AG04450 (cell line): ENCODE data around the gene GPX3. TPM values are rescaled to one million over a fixed set of nuclear protein-coding genes. Genes with fewer than 3 reads are reported as not detected.

Source experiments
- CTCF ChIA-PET: fragments of 300-600, 350-600 bp; formaldehyde crosslinking; extraction: SDS; loops from one replicate; lab custom pipeline; 2022; ENCODE audit warnings: antibody characterized with exemption, inconsistent platforms; lab: Charles Lee
- POLR2A ChIA-PET: fragments of 350-600 bp; formaldehyde crosslinking; extraction: SDS; loops from one replicate; lab custom pipeline; 2021; ENCODE audit warnings: antibody characterized with exemption, inconsistent platforms; lab: Yijun Ruan, JAX
- DNase-seq: peaks from one replicate; pipeline ENCODE4 v3.0.0-alpha.2; 2011; ENCODE audit warnings: low read depth, low spot score
- H3K27ac ChIP-seq: one replicate; pipeline ENCODE4 v1.5.1; 2012; ENCODE audit warnings: low read depth, low read length, control low read depth
- H3K27me3 ChIP-seq: one replicate; pipeline ENCODE4 v1.6.0; 2012; ENCODE audit warnings: low read length; ENCODE audit not compliant: control insufficient read depth, insufficient read depth
- H3K4me3 ChIP-seq: 2 replicates; pipeline ENCODE4 v1.5.1; 2011; ENCODE audit warnings: mild to moderate bottlenecking, low read depth, low read length, control low read depth
- H3K9me3 ChIP-seq: 2 replicates; pipeline ENCODE4 v1.5.1; 2012; ENCODE audit warnings: low read length; ENCODE audit not compliant: control insufficient read depth, insufficient read depth
- polyA plus RNA-seq: library from polyadenylated mRNA; depleted of rRNA; stranded (reverse); fragments of >200 nt; gene quantifications from 2 replicates; pipeline ENCODE4 v1.2.3, GENCODE V29; 2011
- TF ChIP-seq, protein P1 (sequence below): IDR thresholded peaks from 2 replicates; pipeline ENCODE4 v1.5.1; 2011; ENCODE audit warnings: low read depth, low read length, control low read depth, inconsistent platforms

GPX3 gene
- polyA plus RNA-seq, 1 experiment = 3.7 TPM

GRCh38 chr5:151002250-151002649 lies 18.1 kb upstream of the GPX3 start:
- DNase-seq = no peak
- peaks cover 9% of the 10 kb centered on the region for H3K27me3 ChIP-seq
- H3K9me3 ChIP-seq = no peaks in the 10 kb centered on the region
- no peak overlapping the region for H3K4me3 ChIP-seq
- ChIA-PET CTCF (interaction anchor here (0.6 to 9.2 kb wide), 50 partner anchors 8 to 891 kb away, joined by 3 to 229 read pairs (median 4); partner anchors contain the start of gene G3BP1), POLR2A (interaction anchor here (0.6 kb wide), 2 partner anchors 69 to 381 kb away, joined by 3 to 10 read pairs; no protein-coding TSS in a partner anchor)
- no peak overlapping the region for H3K27ac ChIP-seq
- TF ChIP-seq, protein P1, sequence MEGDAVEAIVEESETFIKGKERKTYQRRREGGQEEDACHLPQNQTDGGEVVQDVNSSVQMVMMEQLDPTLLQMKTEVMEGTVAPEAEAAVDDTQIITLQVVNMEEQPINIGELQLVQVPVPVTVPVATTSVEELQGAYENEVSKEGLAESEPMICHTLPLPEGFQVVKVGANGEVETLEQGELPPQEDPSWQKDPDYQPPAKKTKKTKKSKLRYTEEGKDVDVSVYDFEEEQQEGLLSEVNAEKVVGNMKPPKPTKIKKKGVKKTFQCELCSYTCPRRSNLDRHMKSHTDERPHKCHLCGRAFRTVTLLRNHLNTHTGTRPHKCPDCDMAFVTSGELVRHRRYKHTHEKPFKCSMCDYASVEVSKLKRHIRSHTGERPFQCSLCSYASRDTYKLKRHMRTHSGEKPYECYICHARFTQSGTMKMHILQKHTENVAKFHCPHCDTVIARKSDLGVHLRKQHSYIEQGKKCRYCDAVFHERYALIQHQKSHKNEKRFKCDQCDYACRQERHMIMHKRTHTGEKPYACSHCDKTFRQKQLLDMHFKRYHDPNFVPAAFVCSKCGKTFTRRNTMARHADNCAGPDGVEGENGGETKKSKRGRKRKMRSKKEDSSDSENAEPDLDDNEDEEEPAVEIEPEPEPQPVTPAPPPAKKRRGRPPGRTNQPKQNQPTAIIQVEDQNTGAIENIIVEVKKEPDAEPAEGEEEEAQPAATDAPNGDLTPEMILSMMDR = peak; percentile 59

GRCh38 chr5:151002681-151003502 lies 17.5 kb upstream of the GPX3 start:
- DNase-seq = no peak
- no peak overlapping the region for H3K27ac ChIP-seq
- ChIA-PET POLR2A (interaction anchor here (0.6 kb wide), 1 partner anchor 68 kb away, joined by 10 read pairs; no protein-coding TSS in a partner anchor), CTCF (interaction anchor here (0.6 to 9.2 kb wide), 43 partner anchors 8 to 890 kb away, joined by 3 to 229 read pairs (median 4); partner anchors contain the start of gene G3BP1)
- TF ChIP-seq, protein P1 = no peak
- H3K4me3 ChIP-seq = no peak overlapping the region
- peaks cover 10% of the 10 kb centered on the region for H3K27me3 ChIP-seq
- no peaks in the 10 kb centered on the region for H3K9me3 ChIP-seq

DNA sequence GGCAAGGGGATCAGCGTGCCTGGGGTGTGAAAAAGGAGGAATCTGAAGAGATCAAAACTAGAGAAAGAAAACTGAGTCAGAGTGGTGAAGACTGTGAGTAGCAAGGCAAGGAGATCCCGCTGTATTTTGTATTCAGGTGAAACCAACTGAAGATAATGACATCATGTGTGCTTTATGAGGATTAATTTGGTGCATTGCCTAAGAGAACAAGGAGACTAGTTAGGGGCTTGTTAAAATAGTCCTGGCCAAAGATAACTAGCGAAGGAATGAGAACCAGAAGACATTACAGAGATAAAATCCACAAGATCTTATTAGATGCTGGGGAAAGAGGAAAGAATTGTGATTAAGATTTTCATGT lies 16.9 kb upstream of the GPX3 start:
- Histone ChIP-seq H3K27me3 (peaks cover 12% of the 10 kb centered on the region), H3K4me3 (no peak overlapping the region), H3K9me3 (no peaks in the 10 kb centered on the region), H3K27ac (no peak overlapping the region)
- POLR2A ChIA-PET = no interaction called here
- CTCF ChIA-PET = interaction anchor here (1.2 to 9.2 kb wide), 5 partner anchors 9 to 162 kb away, joined by 3 to 229 read pairs (median 122); no protein-coding TSS in a partner anchor
- DNase-seq = no peak
- TF ChIP-seq, protein P1 = no peak

DNA sequence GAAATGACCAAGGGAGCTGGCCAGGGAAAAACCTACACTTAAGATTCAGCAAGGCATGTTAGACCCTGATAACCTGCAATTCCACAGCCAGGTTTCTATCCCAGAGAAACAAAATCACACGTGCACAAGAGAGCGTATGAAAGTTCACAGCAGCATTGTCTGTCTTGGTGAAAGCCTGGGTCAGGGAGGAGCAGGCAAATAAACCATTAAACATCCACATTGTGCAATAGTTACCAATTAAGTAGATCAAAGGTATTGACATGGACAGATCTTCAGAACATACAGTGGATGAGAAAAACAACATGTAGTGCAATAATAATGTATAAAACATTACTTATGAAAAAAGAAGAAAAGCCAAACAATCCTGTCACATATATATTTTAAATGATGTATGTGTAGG lies 15.9 kb upstream of the GPX3 start:
- DNase-seq = no peak
- no peak overlapping the region for H3K27ac ChIP-seq
- ChIA-PET CTCF (interaction anchor here (1.2 to 9.2 kb wide), 5 partner anchors 16 to 161 kb away, joined by 3 to 229 read pairs (median 122); partner anchors contain the start of gene GPX3), POLR2A (no interaction called here)
- peaks cover 14% of the 10 kb centered on the region for H3K27me3 ChIP-seq
- no peaks in the 10 kb centered on the region for H3K9me3 ChIP-seq
- no peak overlapping the region for H3K4me3 ChIP-seq
- TF ChIP-seq, protein P1 = no peak
